H1 (cell line): ENCODE measurements around the gene ARHGEF39. TPM values are rescaled to one million over a fixed set of nuclear protein-coding genes. Genes with fewer than 3 reads are reported as not detected.

Source experiments
- CTCF ChIA-PET: fragments of 300-600 bp; sonication (Branson Sonifier 250); formaldehyde crosslinking; loops from one replicate; lab custom pipeline; 2021; ENCODE audit not compliant: partially characterized antibody; lab: Charles Lee
- POLR2A ChIA-PET: fragments of 300-600 bp; sonication (Branson Sonifier 250); formaldehyde crosslinking; loops from one replicate; lab custom pipeline; 2021; ENCODE audit warnings: inconsistent platforms; ENCODE audit not compliant: partially characterized antibody; lab: Charles Lee
- DNase-seq, 2 experiments: peaks; one replicate each; pipeline versions ENCODE4 v3.0.0 to v3.0.0-alpha.2; 2010 to 2022; ENCODE audit warnings: low spot score in 2 of 2, low read depth in 1 of 2, mixed read lengths in 1 of 2
- FAIRE-seq: peaks from 2 replicates; lab custom pipeline; 2011; peaks lifted over from hg19 to GRCh38; lab: Jason Lieb, UNC
- H2AFZ ChIP-seq: 2 replicates; pipeline ENCODE4 v1.8.1; 2012; ENCODE audit warnings: low read length, inconsistent platforms
- H2AK5ac ChIP-seq: 2 replicates; pipeline ENCODE4 v1.6.1; 2013; ENCODE audit warnings: low read depth, low read length
- H2BK120ac ChIP-seq: replicated peaks from 2 replicates; pipeline ENCODE3; 2013; ENCODE audit warnings: low read depth, low read length, inconsistent platforms
- H2BK12ac ChIP-seq: 2 replicates; pipeline ENCODE4 v1.6.1; 2013; ENCODE audit warnings: low read depth, low read length
- H2BK15ac ChIP-seq: 2 replicates; pipeline ENCODE4 v1.6.1; 2013; ENCODE audit warnings: low read length
- H2BK20ac ChIP-seq: 2 replicates; pipeline ENCODE4 v1.6.1; 2013; ENCODE audit warnings: low read length
- H2BK5ac ChIP-seq: 2 replicates; pipeline ENCODE4 v1.6.1; 2013; ENCODE audit warnings: low read depth, low read length
- H3K14ac ChIP-seq: 2 replicates; pipeline ENCODE4 v1.6.1; 2013; ENCODE audit warnings: inconsistent platforms; ENCODE audit not compliant: insufficient read length
- H3K18ac ChIP-seq: 2 replicates; pipeline ENCODE4 v1.6.1; 2013; ENCODE audit warnings: low read length; ENCODE audit errors: extremely low read depth
- H3K23ac ChIP-seq: 2 replicates; pipeline ENCODE4 v1.6.1; 2013; ENCODE audit warnings: inconsistent platforms; ENCODE audit not compliant: insufficient read length
- H3K23me2 ChIP-seq: 2 replicates; pipeline ENCODE4 v1.6.1; 2013; ENCODE audit warnings: low read depth, low read length
- H3K27ac ChIP-seq: 2 replicates; pipeline ENCODE4 v1.6.1; 2011; ENCODE audit warnings: low read depth, low read length, inconsistent platforms
- H3K27me3 ChIP-seq, 4 experiments: replicated peaks in 1 of 4; 1 replicate in 1 of 4; 2 replicates in 3 of 4; pipeline versions ENCODE4 v1.6.1 to v1.8.1; 2011 to 2013; ENCODE audit warnings: low read length in 3 of 4, mild to moderate bottlenecking in 3 of 4, inconsistent platforms in 2 of 4, mixed read lengths in 2 of 4, moderate library complexity in 1 of 4; ENCODE audit not compliant: control insufficient read depth in 3 of 4, insufficient read depth in 3 of 4; ENCODE audit errors: extremely low read depth in 1 of 4
- H3K36me3 ChIP-seq, 4 experiments: 2 replicates each; pipeline versions ENCODE4 v1.6.1 to v1.8.1; 2011 to 2013; ENCODE audit warnings: mild to moderate bottlenecking in 4 of 4, low read length in 3 of 4, moderate library complexity in 2 of 4, control low read depth in 1 of 4, inconsistent platforms in 1 of 4; ENCODE audit not compliant: insufficient read depth in 4 of 4, control insufficient read depth in 2 of 4
- H3K4ac ChIP-seq: replicated peaks from 2 replicates; pipeline ENCODE3; 2013; ENCODE audit warnings: low read length, low read depth, mixed read lengths, inconsistent platforms; ENCODE audit not compliant: insufficient read length
- H3K4me1 ChIP-seq, 4 experiments: replicated peaks in 1 of 4; 1 replicate in 1 of 4; 2 replicates in 3 of 4; pipeline versions ENCODE4 v1.6.1 to v1.8.1; 2011 to 2013; ENCODE audit warnings: low read length in 3 of 4, inconsistent platforms in 2 of 4, mixed read lengths in 1 of 4; ENCODE audit not compliant: insufficient read depth in 4 of 4, control insufficient read depth in 3 of 4
- H3K4me2 ChIP-seq, 2 experiments: 2 replicates each; pipeline versions ENCODE4 v1.6.1 to v1.8.1; 2011 to 2013; ENCODE audit warnings: low read depth in 2 of 2, low read length in 2 of 2, control low read depth in 1 of 2, inconsistent platforms in 1 of 2, mild to moderate bottlenecking in 1 of 2; ENCODE audit not compliant: insufficient read depth in 1 of 2
- H3K4me3 ChIP-seq, 4 experiments: fragments of 200-600, 300-600 bp in 1 of 4; sonication (generic), shearing (Covaris generic), sonication (Bioruptor Twin) in 1 of 4; 2 replicates each; pipeline versions ENCODE4 v1.5.1 to v1.8.1; 2011 to 2016; ENCODE audit warnings: low read length in 4 of 4, low read depth in 3 of 4, control low read depth in 2 of 4, inconsistent platforms in 2 of 4, mild to moderate bottlenecking in 2 of 4, mixed read lengths in 1 of 4, moderate library complexity in 1 of 4; ENCODE audit not compliant: insufficient read depth in 2 of 4; ENCODE audit errors: extremely low read depth in 1 of 4
- H3K56ac ChIP-seq: replicated peaks from 2 replicates; pipeline ENCODE3; 2013; ENCODE audit warnings: low read depth, mild to moderate bottlenecking, mixed read lengths, low read length, inconsistent platforms; ENCODE audit not compliant: insufficient read length
- H3K79me1 ChIP-seq: 2 replicates; pipeline ENCODE4 v1.6.1; 2013; ENCODE audit warnings: low read depth, low read length, control low read depth
- H3K79me2 ChIP-seq, 2 experiments: 2 replicates each; pipeline versions ENCODE4 v1.6.1 to v1.8.1; 2012 to 2013; ENCODE audit warnings: low read length in 2 of 2, mild to moderate bottlenecking in 2 of 2, inconsistent platforms in 1 of 2; ENCODE audit not compliant: insufficient read depth in 2 of 2, control insufficient read depth in 1 of 2
- H3K9ac ChIP-seq, 4 experiments: replicated peaks in 1 of 4; 1 replicate in 1 of 4; 2 replicates in 3 of 4; pipeline versions ENCODE4 v1.6.1 to v1.8.1; 2011 to 2013; ENCODE audit warnings: low read depth in 3 of 4, low read length in 3 of 4, control low read depth in 2 of 4, mild to moderate bottlenecking in 2 of 4, moderate library complexity in 2 of 4, inconsistent platforms in 1 of 4; ENCODE audit errors: extremely low read depth in 1 of 4
- H3K9me3 ChIP-seq, 2 experiments: 2 replicates each; pipeline versions ENCODE4 v1.6.1 to v1.8.1; 2012 to 2013; ENCODE audit warnings: mild to moderate bottlenecking in 2 of 2, moderate library complexity in 2 of 2, control low read depth in 1 of 2, inconsistent platforms in 1 of 2, low read depth in 1 of 2, low read length in 1 of 2, mixed read lengths in 1 of 2; ENCODE audit not compliant: insufficient read depth in 2 of 2
- H4K20me1 ChIP-seq, 2 experiments: replicated peaks in 1 of 2; 2 replicates each; pipeline versions ENCODE3 to v1.8.1; 2011 to 2013; ENCODE audit warnings: inconsistent platforms in 2 of 2, low read length in 2 of 2, mild to moderate bottlenecking in 1 of 2; ENCODE audit not compliant: insufficient read depth in 2 of 2, control insufficient read depth in 1 of 2
- H4K5ac ChIP-seq: 2 replicates; pipeline ENCODE4 v1.6.1; 2013; ENCODE audit warnings: low read length, low read depth, mixed read lengths, inconsistent platforms; ENCODE audit not compliant: insufficient read length
- H4K8ac ChIP-seq: 2 replicates; pipeline ENCODE4 v1.8.0; 2013; ENCODE audit warnings: mild to moderate bottlenecking, moderate library complexity, low read length, inconsistent platforms; ENCODE audit not compliant: insufficient read depth; ENCODE audit errors: extremely low read depth
- H4K91ac ChIP-seq: replicated peaks from 2 replicates; pipeline ENCODE3; 2013; ENCODE audit warnings: low read length, mixed read lengths, inconsistent platforms; ENCODE audit not compliant: insufficient read length
- SIN3A ChIP-seq, 2 experiments: IDR thresholded peaks in 1 of 2; conservative IDR thresholded peaks in 1 of 2; 2 replicates each; pipeline ENCODE4 v1.6.1; 2011 to 2012; ENCODE audit warnings: low read length in 2 of 2, improper control_type of control experiment in 1 of 2, low read depth in 1 of 2, mild to moderate bottlenecking in 1 of 2
- TEAD4 ChIP-seq: IDR thresholded peaks from 2 replicates; pipeline ENCODE4 v1.6.1; 2012; ENCODE audit warnings: low read depth, low read length, inconsistent platforms, mixed read lengths
- WGBS, 2 experiments: shearing (Covaris generic) in 1 of 2; methylation state at CpG; one replicate each; pipeline versions ENCODE4 v1.1.6 to v1.1.7; 2013 to 2015; ENCODE audit warnings: low lambda C conversion rate in 2 of 2, mixed read lengths in 2 of 2, inconsistent platforms in 1 of 2, low coverage in 1 of 2, missing lambda C conversion rate in 1 of 2; ENCODE audit not compliant: insufficient replicate concordance in 2 of 2, insufficient coverage in 1 of 2, insufficient read length in 1 of 2; ENCODE audit errors: extremely low coverage in 1 of 2, missing lambda C conversion rate in 1 of 2; 5-methylcytosine and 5-hydroxymethylcytosine counted together
- polyA plus RNA-seq, 7 experiments: library from polyadenylated mRNA; depleted of rRNA in 3 of 7; stranded (reverse) in 5 of 7; unstranded in 2 of 7; fragments of >200 nt in 5 of 7; fragments of 200-250 nt in 2 of 7; gene quantifications; 1 replicate in 5 of 7; 2 replicates in 1 of 7; 4 replicates in 1 of 7; pipeline versions ENCODE4 v1.2.1 to v1.2.3, GENCODE V29; 2011 to 2013; ENCODE audit warnings: missing spikeins in 2 of 7, mixed read lengths in 2 of 7
- total RNA-seq: library from RNA; stranded (reverse); fragmentation: NEBNext Ultra II Directional; extraction: Animal tissue kit (Norgen Biotek cat#: 25700); gene quantifications from 2 replicates; pipeline ENCODE4 v1.2.1, GENCODE V29; 2021

ARHGEF39 gene
- total and polyA plus RNA-seq, 2 of the 8 experiments (the other 6 are each of a cell fraction or from before 2014, with no cell fraction given): 18.6 to 18.7 TPM

DNA sequence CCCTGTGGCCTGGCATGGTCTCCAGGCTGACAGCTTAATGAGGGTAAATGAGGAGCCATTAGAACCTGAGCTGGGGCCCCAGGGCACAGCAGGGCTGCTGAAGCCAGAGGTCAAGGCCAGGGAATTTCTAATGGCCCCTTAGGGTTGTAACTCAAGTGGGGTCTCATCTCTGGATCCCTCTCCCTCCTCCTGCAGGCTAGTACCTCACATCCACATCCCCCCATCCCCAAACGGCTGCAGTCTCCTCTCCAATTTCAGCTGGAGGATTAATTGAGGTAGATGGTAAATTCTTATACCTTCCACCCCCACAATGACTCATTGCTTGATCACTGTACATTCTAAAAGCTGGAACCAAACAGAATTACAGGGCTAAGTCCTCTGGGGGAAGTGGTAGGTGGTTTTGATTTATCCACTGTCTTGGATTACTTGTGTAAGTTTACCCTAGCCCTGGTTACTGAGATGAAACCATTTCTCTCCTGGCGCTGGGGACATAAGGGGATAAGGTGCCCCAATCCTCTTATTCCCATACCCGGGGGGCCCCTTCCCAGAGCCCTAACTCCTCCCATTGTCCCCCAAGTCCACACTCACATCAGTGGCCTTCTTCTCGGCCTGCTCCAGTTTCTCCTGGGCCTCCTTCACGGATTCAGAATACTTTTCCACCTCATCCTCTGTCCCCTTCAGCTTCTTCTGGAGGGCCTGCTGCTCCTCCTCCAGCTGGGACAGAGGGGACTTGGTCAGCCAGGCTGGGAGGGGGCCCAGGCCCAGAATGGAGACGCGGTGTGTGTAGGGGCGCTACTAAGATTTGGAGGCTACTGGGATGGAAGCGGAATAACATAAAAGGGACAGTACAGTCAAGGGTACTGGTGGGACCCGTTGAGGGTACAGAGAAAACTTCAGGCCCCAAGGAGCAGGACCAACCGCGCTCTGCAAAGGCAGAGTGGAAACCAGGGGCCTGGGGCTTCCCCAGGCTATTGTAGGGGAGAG is 23.9 kb upstream of the ARHGEF39 start:
- H3K4ac ChIP-seq: no peak overlapping the region
- peak overlapping the region; percentile 97 for H4K8ac ChIP-seq
- no peak for FAIRE-seq
- peak overlapping the region; percentile 84 to 90 for H3K4me2 ChIP-seq
- H2AK5ac ChIP-seq: no peak overlapping the region; the same call in 1 of the 2 replicates
- peaks cover 12% of the 10 kb centered on the region for H3K23me2 ChIP-seq
- no peak overlapping the region for H3K14ac ChIP-seq
- peak overlapping the region; percentile 72 to 99 (median 82) for H3K4me3 ChIP-seq
- no peak overlapping the region for H2BK12ac ChIP-seq
- H2BK5ac ChIP-seq: peak overlapping the region; percentile 86; the same call in 1 of the 2 replicates
- peaks cover 0 to 21% of the 10 kb centered on the region in 2 experiments; a peak in 2 of 4 replicates for H3K79me2 ChIP-seq
- peak overlapping the region; percentile 54 for H4K5ac ChIP-seq
- H3K56ac ChIP-seq: peak overlapping the region; percentile 64
- H2BK120ac ChIP-seq: no peak overlapping the region
- peak overlapping the region; percentile 17 for H4K91ac ChIP-seq
- DNase-seq: no peak
- no peaks in the 10 kb centered on the region for H3K27me3 ChIP-seq
- H3K9me3 ChIP-seq: no peaks in the 10 kb centered on the region
- H4K20me1 ChIP-seq: peaks cover 8 to 9% of the 10 kb centered on the region in 2 experiments
- ChIA-PET POLR2A (interaction anchor here (0.5 to 14.9 kb wide), 21 partner anchors 8 to 135 kb away, joined by 3 to 158 read pairs (median 5); partner anchors contain the start of genes ARHGEF39, CA9, CCDC107 and CREB3), CTCF (interaction anchor here (0.7 to 14.1 kb wide), 9 partner anchors 8 to 64 kb away, joined by 3 to 347 read pairs (median 4); partner anchors contain the start of genes ARHGEF39, CCDC107 and RMRP)
- peaks cover 2% of the 10 kb centered on the region; the same call in 1 of the 2 replicates for H3K79me1 ChIP-seq
- H3K27ac ChIP-seq: peak overlapping the region; percentile 54; the same call in 1 of the 2 replicates
- H3K23ac ChIP-seq: no peak overlapping the region
- WGBS, 2 experiments: 24% methylated on average over 12 of the region's 12 CpGs; no CpG with 5 or more reads in 1 of the 2 experiments
- H3K18ac ChIP-seq: peak overlapping the region; percentile 32
- peaks cover 12 to 26% (median 22%) of the 10 kb centered on the region in 4 experiments for H3K36me3 ChIP-seq
- TF ChIP-seq SIN3A (conservative IDR thresholded peaks at IDR 0.05 in 1 of 2, IDR thresholded peaks at IDR 0.05 in 1 of 2; ENCODE audit: low read depth in 1 of 2, low read length in 2 of 2): 0 out of 4 replicates have a peak, but pooled peaks of 1 of the 2 experiments have one; percentile 35
- TF ChIP-seq TEAD4: no peak
- peak overlapping the region in 3 of 4 experiments; percentile 25 to 76 (median 73); a peak in 6 of 7 replicates for H3K9ac ChIP-seq
- H2AFZ ChIP-seq: no peak overlapping the region
- no peak overlapping the region for H2BK20ac ChIP-seq
- H2BK15ac ChIP-seq: no peak overlapping the region
- H3K4me1 ChIP-seq: peaks cover 6 to 15% (median 8%) of the 10 kb centered on the region in 4 experiments; a peak in 6 of 7 replicates
